ENCODE measurements around the gene UBE3D.

- TF ChIP-seq CTCF (IDR thresholded peaks at IDR 0.05; ENCODE audit: low read depth, low read length, poor library complexity, severe bottlenecking) = no peak
- TF ChIP-seq EZH2phosphoT487 (IDR thresholded peaks at IDR 0.05; ENCODE audit: borderline replicate concordance, low read length) = no peak
These were observed 6.1 kb upstream of the UBE3D start for GRCh38 chr6:83071707-83072106.
